H54 (cell line): ENCODE results near the gene KCNK7.
A peak's percentile ranks its signal among the peaks of the same experiment; 100 is the strongest.

Experiments used
- DNase-seq: peaks from one replicate; pipeline ENCODE4 v3.0.0; 2011; ENCODE audit warnings: low spot score, mixed read lengths; ENCODE audit not compliant: insufficient read length
- FAIRE-seq: peaks from 3 replicates; lab custom pipeline; 2011; peaks lifted over from hg19 to GRCh38; lab: Jason Lieb, UNC
- POLR2A ChIP-seq: IDR thresholded peaks from 2 replicates; pipeline ENCODE4 v1.6.1; 2011; ENCODE audit warnings: low read depth, mild to moderate bottlenecking, low read length

Gene KCNK7

GRCh38 chr11:65553301-65554001, 42.1 kb downstream of the KCNK7 start:
- no peak for TF ChIP-seq POLR2A
- DNase-seq (no peak), FAIRE-seq (no peak)

- FAIRE-seq (no peak), DNase-seq (no peak)
- TF ChIP-seq POLR2A, result 0 out of 2 replicates have a peak, but pooled peaks have one; percentile 4
Measured at GRCh38 chr11:65552388-65552951, 43.1 kb downstream of the KCNK7 start.

- no peak for TF ChIP-seq POLR2A
- no peak for DNase-seq
- FAIRE-seq, result no peak
Measured at GRCh38 chr11:65551572-65552387, 43.8 kb downstream of the KCNK7 start.

- no peak for FAIRE-seq
- TF ChIP-seq POLR2A, result no peak
- no peak for DNase-seq
Measured at GRCh38 chr11:65549096-65549495, 46.5 kb downstream of the KCNK7 start.

- FAIRE-seq, result no peak
- DNase-seq, result no peak
- no peak for TF ChIP-seq POLR2A
Measured at GRCh38 chr11:65548395-65548794, 47.2 kb downstream of the KCNK7 start.

- DNase-seq, result no peak
- TF ChIP-seq POLR2A, result no peak
- no peak for FAIRE-seq
Measured at GRCh38 chr11:65547446-65548125, 48.0 kb downstream of the KCNK7 start.

GRCh38 chr11:65546217-65546958, 49.2 kb downstream of the KCNK7 start:
- TF ChIP-seq POLR2A, result no peak
- FAIRE-seq (no peak), DNase-seq (no peak)

GRCh38 chr11:65545853-65546216, 49.8 kb downstream of the KCNK7 start:
- no peak for DNase-seq
- TF ChIP-seq POLR2A, result no peak
- no peak for FAIRE-seq
